ENCODE measurements around the gene CELF1. TPM values are rescaled to one million over a fixed set of nuclear protein-coding genes. Genes with fewer than 3 reads are reported as not detected.

Gene CELF1
- total RNA-seq, 1 donor from 2014 or later, result 173 TPM

DNA sequence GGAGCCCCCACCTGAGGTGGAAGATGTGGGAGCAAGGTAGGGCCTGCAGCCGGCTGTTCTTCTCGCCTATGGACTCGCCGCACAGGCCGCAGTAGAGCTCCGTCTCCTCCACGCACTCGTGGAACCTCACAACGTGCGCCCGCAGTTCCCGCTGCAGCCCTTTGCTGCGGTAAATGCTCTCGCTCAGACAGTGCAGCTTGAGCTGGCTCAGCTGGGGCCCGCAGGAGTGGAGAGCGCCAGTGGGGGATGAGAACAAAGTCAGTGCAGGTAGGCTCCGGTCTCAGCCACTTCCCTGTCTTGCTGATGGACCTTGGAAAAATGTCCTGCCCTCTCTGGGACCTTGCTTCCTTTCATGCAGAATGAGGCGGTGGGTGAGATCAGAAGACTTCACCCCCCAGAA, 114.2 kb downstream of the CELF1 start:
- H3F3A ChIP-seq (ENCODE audit: low read depth), result no peaks in the 10 kb centered on the region
- H3K9ac ChIP-seq, result no peak overlapping the region
- Mint-ChIP-seq H3K4me1 (no peaks in the 10 kb centered on the region), H3K27ac (no peak overlapping the region), H3K9me3 (no peaks in the 10 kb centered on the region), H3K4me3 (peak overlapping the region; percentile 10), H3K27me3 (ENCODE audit: insufficient read depth, low read depth) (peaks cover 4% of the 10 kb centered on the region), H3K36me3 (no peaks in the 10 kb centered on the region)
- H3K4me2 ChIP-seq, result no peak overlapping the region
- H3K4me1 ChIP-seq, result no peaks in the 10 kb centered on the region
- H3K36me3 ChIP-seq, result no peaks in the 10 kb centered on the region
- H4K20me1 ChIP-seq (ENCODE audit: low read depth), result no peaks in the 10 kb centered on the region
- no peaks in the 10 kb centered on the region for H3K9me3 ChIP-seq (ENCODE audit: low read depth)
- no peak overlapping the region for H2AFZ ChIP-seq (replicated peaks)
- no peak overlapping the region for H3K27ac ChIP-seq
- H3K79me2 ChIP-seq (ENCODE audit: low read depth), result no peaks in the 10 kb centered on the region
- H3K4me3 ChIP-seq, result no peak overlapping the region
- no peaks in the 10 kb centered on the region for H3K27me3 ChIP-seq
- no peak for DNase-seq (ENCODE audit: low spot score)
- TF ChIP-seq EZH2 (IDR thresholded peaks at IDR 0.05) (no peak), EZH2phosphoT487 (IDR thresholded peaks at IDR 0.05) (no peak)
- TF ChIP-seq, protein P1, sequence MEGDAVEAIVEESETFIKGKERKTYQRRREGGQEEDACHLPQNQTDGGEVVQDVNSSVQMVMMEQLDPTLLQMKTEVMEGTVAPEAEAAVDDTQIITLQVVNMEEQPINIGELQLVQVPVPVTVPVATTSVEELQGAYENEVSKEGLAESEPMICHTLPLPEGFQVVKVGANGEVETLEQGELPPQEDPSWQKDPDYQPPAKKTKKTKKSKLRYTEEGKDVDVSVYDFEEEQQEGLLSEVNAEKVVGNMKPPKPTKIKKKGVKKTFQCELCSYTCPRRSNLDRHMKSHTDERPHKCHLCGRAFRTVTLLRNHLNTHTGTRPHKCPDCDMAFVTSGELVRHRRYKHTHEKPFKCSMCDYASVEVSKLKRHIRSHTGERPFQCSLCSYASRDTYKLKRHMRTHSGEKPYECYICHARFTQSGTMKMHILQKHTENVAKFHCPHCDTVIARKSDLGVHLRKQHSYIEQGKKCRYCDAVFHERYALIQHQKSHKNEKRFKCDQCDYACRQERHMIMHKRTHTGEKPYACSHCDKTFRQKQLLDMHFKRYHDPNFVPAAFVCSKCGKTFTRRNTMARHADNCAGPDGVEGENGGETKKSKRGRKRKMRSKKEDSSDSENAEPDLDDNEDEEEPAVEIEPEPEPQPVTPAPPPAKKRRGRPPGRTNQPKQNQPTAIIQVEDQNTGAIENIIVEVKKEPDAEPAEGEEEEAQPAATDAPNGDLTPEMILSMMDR (IDR thresholded peaks at IDR 0.05), result no peak

DNA sequence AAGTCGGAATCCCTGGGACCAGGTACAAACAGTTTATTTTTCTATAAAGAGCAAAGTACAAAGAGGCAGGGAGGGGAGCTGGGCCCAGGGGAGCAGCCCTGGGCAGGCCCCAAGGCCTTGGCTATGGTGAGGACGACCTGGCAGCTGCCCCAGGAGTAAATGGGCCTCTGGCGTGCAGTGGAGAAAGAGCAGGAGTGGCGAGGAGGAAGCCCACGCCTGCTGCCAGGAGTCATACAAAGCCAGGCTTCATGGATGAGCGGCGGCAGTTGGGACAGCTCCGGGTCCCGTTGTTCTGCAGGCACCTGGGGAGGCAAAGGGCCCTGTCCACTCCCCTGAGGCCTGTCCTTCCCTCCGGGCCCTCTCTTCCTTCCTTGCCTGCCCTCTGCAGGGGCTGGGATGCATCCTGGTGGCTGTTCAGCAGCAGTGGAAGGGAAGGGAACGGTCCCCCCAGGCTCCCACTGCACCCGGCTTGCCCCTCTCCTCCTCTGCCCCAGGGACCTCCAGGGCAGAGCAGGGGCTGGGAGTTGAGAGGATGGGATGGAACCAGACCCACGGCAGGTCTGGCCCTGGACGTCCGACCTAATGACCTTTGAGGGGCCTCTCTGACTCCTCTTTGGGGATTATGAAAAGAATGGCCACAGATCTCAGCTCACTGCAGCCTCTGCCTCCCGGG, 115.0 kb downstream of the CELF1 start:
- no peak for DNase-seq (ENCODE audit: low spot score)
- H3K27ac Mint-ChIP-seq, result peak overlapping the region; percentile 46

DNA sequence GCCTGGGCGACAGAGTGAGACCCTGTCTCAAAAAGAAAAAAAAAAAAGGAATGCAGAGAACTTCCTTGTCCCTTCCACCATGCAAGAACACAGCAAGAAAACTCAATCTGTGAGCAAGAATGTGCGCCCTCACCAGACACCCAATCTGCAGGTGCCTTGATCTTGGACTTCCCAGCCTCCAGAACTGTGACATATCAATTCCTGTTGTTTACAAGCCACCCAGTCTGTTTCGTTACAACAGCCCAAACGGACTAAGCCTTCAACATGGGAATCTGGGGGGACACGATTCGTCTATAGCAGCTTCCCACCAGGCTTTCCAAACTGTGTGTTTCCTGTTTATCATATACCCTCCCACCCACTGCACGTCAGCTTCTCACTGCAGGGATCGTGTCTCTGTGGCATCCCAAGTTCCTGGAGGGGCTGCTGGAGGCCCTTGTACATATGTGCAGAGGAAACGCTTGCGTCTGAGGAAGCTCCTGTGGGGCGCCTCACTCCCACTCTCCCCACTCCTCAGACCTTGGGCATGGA, 115.7 kb downstream of the CELF1 start:
- TF ChIP-seq EZH2phosphoT487 (IDR thresholded peaks at IDR 0.05), result no peak
- TF ChIP-seq, protein P1 (IDR thresholded peaks at IDR 0.05), result no peak
- TF ChIP-seq EZH2 (IDR thresholded peaks at IDR 0.05), result no peak
- Histone ChIP-seq H3K79me2 (ENCODE audit: low read depth) (no peaks in the 10 kb centered on the region), H2AFZ (replicated peaks) (no peak overlapping the region), H3K9me3 (ENCODE audit: low read depth) (no peaks in the 10 kb centered on the region), H3K27ac (no peak overlapping the region), H4K20me1 (ENCODE audit: low read depth) (no peaks in the 10 kb centered on the region), H3K36me3 (no peaks in the 10 kb centered on the region), H3F3A (ENCODE audit: low read depth) (no peaks in the 10 kb centered on the region), H3K4me2 (no peak overlapping the region), H3K4me3 (no peak overlapping the region), H3K27me3 (no peaks in the 10 kb centered on the region), H3K4me1 (no peaks in the 10 kb centered on the region), H3K9ac (no peak overlapping the region)
- Mint-ChIP-seq H3K36me3 (no peaks in the 10 kb centered on the region), H3K27ac (peak overlapping the region; percentile 67), H3K4me1 (peaks cover 4% of the 10 kb centered on the region), H3K4me3 (no peak overlapping the region), H3K9me3 (no peaks in the 10 kb centered on the region), H3K27me3 (ENCODE audit: insufficient read depth, low read depth) (peaks cover 4% of the 10 kb centered on the region)
- DNase-seq (ENCODE audit: low spot score), result no peak

More for the DNA sequence above, 115.0 kb downstream of the CELF1 start:
- no peaks in the 10 kb centered on the region for H3K79me2 ChIP-seq (ENCODE audit: low read depth)
- Mint-ChIP-seq H3K4me3 (peak overlapping the region; percentile 46), H3K36me3 (no peaks in the 10 kb centered on the region), H3K27me3 (ENCODE audit: insufficient read depth, low read depth) (peaks cover 4% of the 10 kb centered on the region), H3K4me1 (peaks cover 4% of the 10 kb centered on the region), H3K9me3 (no peaks in the 10 kb centered on the region)
- no peaks in the 10 kb centered on the region for H3K36me3 ChIP-seq
- no peaks in the 10 kb centered on the region for H3K9me3 ChIP-seq (ENCODE audit: low read depth)
- no peak overlapping the region for H3K4me3 ChIP-seq
- no peaks in the 10 kb centered on the region for H4K20me1 ChIP-seq (ENCODE audit: low read depth)
- no peak overlapping the region for H3K27ac ChIP-seq
- H3F3A ChIP-seq (ENCODE audit: low read depth), result no peaks in the 10 kb centered on the region
- H2AFZ ChIP-seq (replicated peaks), result peak overlapping the region; percentile 24
- no peaks in the 10 kb centered on the region for H3K4me1 ChIP-seq
- TF ChIP-seq, protein P1 (IDR thresholded peaks at IDR 0.05), result no peak
- TF ChIP-seq EZH2 (IDR thresholded peaks at IDR 0.05) (no peak), EZH2phosphoT487 (IDR thresholded peaks at IDR 0.05) (no peak)
- no peak overlapping the region for H3K4me2 ChIP-seq
- H3K27me3 ChIP-seq, result no peaks in the 10 kb centered on the region
- no peak overlapping the region for H3K9ac ChIP-seq

All from neural progenitor cell (in vitro differentiated cells).